NCI-H524 treated with DMSO at 0.1 percent for 48 hours (cell line): ENCODE results near the gene TMF1.

Experiments
- DNase-seq: peaks from one replicate; lab custom pipeline; 2025; lab: John Stamatoyannopoulos, UW

TMF1 gene

DNA sequence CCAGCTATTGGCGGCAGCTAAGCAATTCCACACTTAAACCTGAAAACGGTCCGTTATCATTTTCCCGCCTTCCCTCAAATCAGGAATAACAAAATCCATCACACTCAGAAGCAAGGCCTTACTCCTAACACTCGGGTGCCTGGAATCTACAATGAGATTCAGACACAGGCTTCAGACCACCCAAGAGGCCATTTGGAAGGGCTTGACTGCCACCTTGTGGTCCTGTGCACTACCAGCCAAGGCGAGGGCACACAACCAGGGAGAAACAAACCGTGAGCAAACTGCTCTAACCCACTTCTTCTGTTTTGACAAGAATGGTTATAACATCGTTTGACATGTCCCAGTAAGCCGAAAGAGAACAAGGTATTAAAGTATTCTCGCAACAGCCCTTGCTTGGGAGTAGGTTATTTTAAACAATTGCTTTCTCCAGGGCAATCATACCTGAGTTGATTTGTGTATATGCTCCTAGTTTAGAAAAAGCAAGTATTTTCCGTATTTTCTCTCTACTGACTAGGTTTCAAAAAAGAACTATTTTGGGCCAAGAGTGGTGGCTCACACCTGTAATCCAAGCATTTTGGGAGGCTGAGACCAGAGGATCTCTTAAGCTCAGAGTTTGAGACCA is 79.7 kb downstream of the TMF1 start:
- DNase-seq = peak; percentile 33
